GM12865 (cell line): ENCODE measurements around the gene FBXO21.

ENCODE experiments used
- DNase-seq: peaks from one replicate; pipeline ENCODE4 v3.0.0; 2010; ENCODE audit warnings: low read depth
- H3K4me3 ChIP-seq: 2 replicates; pipeline ENCODE4 v1.5.1; 2011; ENCODE audit warnings: mild to moderate bottlenecking, low read depth, low read length, control low read depth
- CTCF ChIP-seq: IDR thresholded peaks from 2 replicates; pipeline ENCODE4 v1.5.1; 2011; ENCODE audit warnings: low read length, control low read depth, low read depth, inconsistent platforms; ENCODE audit not compliant: insufficient read depth; ENCODE audit errors: missing control alignments

FBXO21 gene

DNA sequence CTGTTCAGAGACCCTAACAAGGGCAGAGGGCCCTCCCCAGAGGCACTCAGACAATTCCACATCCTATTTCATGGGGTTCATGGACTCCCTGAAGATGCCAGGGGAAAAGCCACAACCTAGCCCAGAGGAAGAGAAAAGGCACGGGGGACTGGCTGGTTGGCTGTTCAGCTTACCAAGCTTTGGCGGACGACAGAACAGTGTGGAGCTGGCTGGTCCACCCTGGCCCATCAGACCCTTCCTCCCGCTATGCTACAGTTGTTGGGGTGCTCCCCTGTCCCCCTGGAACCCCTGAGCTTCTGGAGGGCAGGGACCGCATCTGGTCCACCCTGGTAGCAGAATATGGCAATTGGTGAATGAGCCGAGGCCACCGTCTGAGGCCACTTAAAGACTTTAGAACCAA, 97.4 kb downstream of the FBXO21 start:
- TF ChIP-seq CTCF, result no peak
- H3K4me3 ChIP-seq, result no peak overlapping the region
- DNase-seq, result no peak

GRCh38 chr12:117092511-117092780, 97.8 kb downstream of the FBXO21 start:
- no peak for DNase-seq
- TF ChIP-seq CTCF, result no peak
- no peak overlapping the region for H3K4me3 ChIP-seq
